Neural cell (in vitro differentiated cells): ENCODE results near the gene KBTBD13. TPM values are rescaled to one million over a fixed set of nuclear protein-coding genes. Genes with fewer than 3 reads are reported as not detected.

Experiments
- H2AFZ ChIP-seq: fragments of 200-600, 300-800 bp; sonication (generic), shearing (Covaris generic); 2 replicates; pipeline ENCODE4 v1.6.0; 2014; ENCODE audit warnings: low read depth, mild to moderate bottlenecking, antibody characterized with exemption, low read length, moderate library complexity
- H3F3A ChIP-seq: fragments of 200-600 bp; shearing (Covaris generic); 2 replicates; pipeline ENCODE4 v1.6.1; 2016; ENCODE audit warnings: mild to moderate bottlenecking, moderate library complexity, mixed read lengths, antibody characterized with exemption, low read length; ENCODE audit not compliant: insufficient read depth, poor library complexity, severe bottlenecking
- H3K27ac ChIP-seq: fragments of 200-600, 300-800 bp; sonication (generic), shearing (Covaris generic); 2 replicates; pipeline ENCODE4 v1.5.1; 2014; ENCODE audit warnings: mild to moderate bottlenecking, low read length, moderate library complexity
- H3K27me3 ChIP-seq: fragments of 300-800, 200-600 bp; sonication (generic), shearing (Covaris generic); 2 replicates; pipeline ENCODE4 v1.6.0; 2014; ENCODE audit warnings: mild to moderate bottlenecking, low read depth, low read length, moderate library complexity; ENCODE audit not compliant: insufficient read depth
- H3K36me3 ChIP-seq: fragments of 300-800, 200-600 bp; sonication (generic), shearing (Covaris generic); 2 replicates; pipeline ENCODE4 v1.5.1; 2014; ENCODE audit warnings: mild to moderate bottlenecking, antibody characterized with exemption, low read length, moderate library complexity; ENCODE audit not compliant: insufficient read depth
- H3K4me2 ChIP-seq: fragments of 300-800, 200-600 bp; sonication (generic), shearing (Covaris generic); 2 replicates; pipeline ENCODE4 v1.6.0; 2014; ENCODE audit warnings: mild to moderate bottlenecking, low read length
- H3K4me3 ChIP-seq: fragments of 300-800, 200-600 bp; sonication (generic), shearing (Covaris generic); 2 replicates; pipeline ENCODE4 v1.5.1; 2014; ENCODE audit warnings: mild to moderate bottlenecking, low read length, moderate library complexity
- H3K79me2 ChIP-seq: fragments of 200-600 bp; shearing (Covaris generic); replicated peaks from 2 replicates; pipeline ENCODE4 v1.6.0; 2014; ENCODE audit warnings: mild to moderate bottlenecking, low read length, moderate library complexity; ENCODE audit not compliant: insufficient read depth
- H3K9ac ChIP-seq: fragments of 300-800, 200-600 bp; sonication (generic), shearing (Covaris generic); 2 replicates; pipeline ENCODE4 v1.6.1; 2016; ENCODE audit warnings: mild to moderate bottlenecking, low read length, mixed read lengths
- H3K9me2 ChIP-seq: fragments of 200-600 bp; shearing (Covaris generic); 2 replicates; pipeline ENCODE4 v1.6.1; 2016; ENCODE audit warnings: mild to moderate bottlenecking, low read length, mixed read lengths; ENCODE audit not compliant: insufficient read depth
- H3K9me3 ChIP-seq: fragments of 200-600, 300-800 bp; sonication (generic), shearing (Covaris generic); 2 replicates; pipeline ENCODE4 v1.6.1; 2016; ENCODE audit warnings: mild to moderate bottlenecking, mixed run types, low read length, moderate library complexity, mixed read lengths
- H4K20me1 ChIP-seq: fragments of 200-600 bp; shearing (Covaris generic); 2 replicates; pipeline ENCODE4 v1.6.1; 2016; ENCODE audit warnings: mild to moderate bottlenecking, mixed run types; ENCODE audit not compliant: insufficient read depth
- CTCF ChIP-seq: fragments of 450-650 bp; IDR thresholded peaks from 2 replicates; pipeline ENCODE4 v1.5.1; 2014; ENCODE audit warnings: antibody characterized with exemption, mild to moderate bottlenecking, moderate library complexity; ENCODE audit not compliant: poor library complexity, severe bottlenecking
- EP300 ChIP-seq: fragments of 450-650 bp; conservative IDR thresholded peaks from 2 replicates; pipeline ENCODE4 v1.6.1; 2014; ENCODE audit warnings: antibody characterized with exemption, mild to moderate bottlenecking, moderate library complexity; ENCODE audit not compliant: poor library complexity, severe bottlenecking
- EZH2 ChIP-seq: fragments of 200-600, 300-800 bp; shearing (Covaris generic), sonication (generic); IDR thresholded peaks from 2 replicates; pipeline ENCODE4 v1.6.1; 2014; ENCODE audit warnings: antibody characterized with exemption, low read length, borderline replicate concordance, mild to moderate bottlenecking; ENCODE audit not compliant: insufficient read depth, poor library complexity, severe bottlenecking
- MXI1 ChIP-seq: fragments of 450-650 bp; conservative IDR thresholded peaks from 2 replicates; pipeline ENCODE4 v1.6.1; 2014; ENCODE audit warnings: antibody characterized with exemption, mild to moderate bottlenecking; ENCODE audit not compliant: poor library complexity, severe bottlenecking
- POLR2AphosphoS5 ChIP-seq: IDR thresholded peaks from 2 replicates; pipeline ENCODE4 v1.6.1; 2012
- RAD21 ChIP-seq: fragments of 450-650 bp; conservative IDR thresholded peaks from 2 replicates; pipeline ENCODE4 v1.6.1; 2014; ENCODE audit warnings: antibody characterized with exemption, mild to moderate bottlenecking, moderate library complexity
- SMC3 ChIP-seq: fragments of 450-650 bp; conservative IDR thresholded peaks from 2 replicates; pipeline ENCODE4 v1.6.1; 2014; ENCODE audit warnings: antibody characterized with exemption, mild to moderate bottlenecking, moderate library complexity; ENCODE audit not compliant: poor library complexity
- TAF1 ChIP-seq: IDR thresholded peaks from 2 replicates; pipeline ENCODE4 v1.6.1; 2012; ENCODE audit warnings: low read depth
- polyA plus RNA-seq: library from polyadenylated mRNA; depleted of rRNA; stranded (reverse); fragments of >200 nt; gene quantifications from 2 replicates; pipeline ENCODE4 v1.2.3, GENCODE V29; 2014
- TF ChIP-seq, protein P1 (sequence below): IDR thresholded peaks from 2 replicates; pipeline ENCODE4 v1.6.1; 2012; ENCODE audit warnings: borderline replicate concordance

KBTBD13 gene
- polyA plus RNA-seq, 1 donor from 2014 or later = not detected

DNA sequence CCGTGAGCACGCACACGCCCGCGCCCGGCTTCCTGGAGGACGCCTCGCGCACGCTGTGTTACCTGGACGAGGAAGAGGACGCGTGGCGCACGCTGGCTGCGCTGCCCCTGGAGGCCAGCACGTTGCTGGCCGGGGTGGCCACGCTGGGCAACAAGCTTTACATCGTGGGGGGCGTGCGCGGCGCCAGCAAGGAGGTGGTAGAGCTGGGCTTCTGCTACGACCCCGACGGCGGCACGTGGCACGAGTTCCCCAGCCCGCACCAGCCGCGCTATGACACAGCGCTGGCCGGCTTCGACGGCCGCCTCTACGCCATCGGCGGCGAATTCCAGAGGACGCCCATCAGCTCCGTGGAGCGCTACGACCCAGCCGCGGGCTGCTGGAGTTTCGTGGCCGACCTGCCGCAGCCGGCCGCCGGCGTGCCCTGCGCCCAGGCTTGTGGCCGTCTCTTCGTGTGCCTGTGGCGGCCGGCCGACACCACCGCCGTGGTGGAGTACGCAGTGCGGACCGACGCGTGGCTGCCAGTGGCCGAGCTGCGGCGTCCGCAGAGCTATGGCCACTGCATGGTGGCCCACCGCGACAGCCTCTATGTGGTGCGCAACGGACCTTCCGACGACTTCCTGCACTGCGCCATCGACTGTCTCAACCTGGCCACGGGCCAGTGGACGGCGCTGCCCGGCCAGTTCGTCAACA lies 890 bp downstream of the KBTBD13 start:
- no peaks in the 10 kb centered on the region for H3F3A ChIP-seq
- no peaks in the 10 kb centered on the region for H3K9me3 ChIP-seq
- H3K9ac ChIP-seq = no peak overlapping the region
- no peaks in the 10 kb centered on the region for H3K36me3 ChIP-seq
- no peak overlapping the region for H2AFZ ChIP-seq
- no peak overlapping the region for H3K4me3 ChIP-seq
- H3K79me2 ChIP-seq = no peaks in the 10 kb centered on the region
- peaks cover 4% of the 10 kb centered on the region for H3K27me3 ChIP-seq
- H4K20me1 ChIP-seq = no peaks in the 10 kb centered on the region
- H3K9me2 ChIP-seq = no peaks in the 10 kb centered on the region
- TF ChIP-seq RAD21 = no peak
- TF ChIP-seq EP300 = no peak
- TF ChIP-seq, protein P1, sequence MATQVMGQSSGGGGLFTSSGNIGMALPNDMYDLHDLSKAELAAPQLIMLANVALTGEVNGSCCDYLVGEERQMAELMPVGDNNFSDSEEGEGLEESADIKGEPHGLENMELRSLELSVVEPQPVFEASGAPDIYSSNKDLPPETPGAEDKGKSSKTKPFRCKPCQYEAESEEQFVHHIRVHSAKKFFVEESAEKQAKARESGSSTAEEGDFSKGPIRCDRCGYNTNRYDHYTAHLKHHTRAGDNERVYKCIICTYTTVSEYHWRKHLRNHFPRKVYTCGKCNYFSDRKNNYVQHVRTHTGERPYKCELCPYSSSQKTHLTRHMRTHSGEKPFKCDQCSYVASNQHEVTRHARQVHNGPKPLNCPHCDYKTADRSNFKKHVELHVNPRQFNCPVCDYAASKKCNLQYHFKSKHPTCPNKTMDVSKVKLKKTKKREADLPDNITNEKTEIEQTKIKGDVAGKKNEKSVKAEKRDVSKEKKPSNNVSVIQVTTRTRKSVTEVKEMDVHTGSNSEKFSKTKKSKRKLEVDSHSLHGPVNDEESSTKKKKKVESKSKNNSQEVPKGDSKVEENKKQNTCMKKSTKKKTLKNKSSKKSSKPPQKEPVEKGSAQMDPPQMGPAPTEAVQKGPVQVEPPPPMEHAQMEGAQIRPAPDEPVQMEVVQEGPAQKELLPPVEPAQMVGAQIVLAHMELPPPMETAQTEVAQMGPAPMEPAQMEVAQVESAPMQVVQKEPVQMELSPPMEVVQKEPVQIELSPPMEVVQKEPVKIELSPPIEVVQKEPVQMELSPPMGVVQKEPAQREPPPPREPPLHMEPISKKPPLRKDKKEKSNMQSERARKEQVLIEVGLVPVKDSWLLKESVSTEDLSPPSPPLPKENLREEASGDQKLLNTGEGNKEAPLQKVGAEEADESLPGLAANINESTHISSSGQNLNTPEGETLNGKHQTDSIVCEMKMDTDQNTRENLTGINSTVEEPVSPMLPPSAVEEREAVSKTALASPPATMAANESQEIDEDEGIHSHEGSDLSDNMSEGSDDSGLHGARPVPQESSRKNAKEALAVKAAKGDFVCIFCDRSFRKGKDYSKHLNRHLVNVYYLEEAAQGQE = no peak
- TF ChIP-seq SMC3 = no peak
- no peak for TF ChIP-seq POLR2AphosphoS5
- no peak for TF ChIP-seq MXI1
- TF ChIP-seq TAF1 = no peak
- TF ChIP-seq EZH2 = no peak
- TF ChIP-seq CTCF = no peak
- no peak overlapping the region for H3K27ac ChIP-seq
- no peak overlapping the region for H3K4me2 ChIP-seq

DNA sequence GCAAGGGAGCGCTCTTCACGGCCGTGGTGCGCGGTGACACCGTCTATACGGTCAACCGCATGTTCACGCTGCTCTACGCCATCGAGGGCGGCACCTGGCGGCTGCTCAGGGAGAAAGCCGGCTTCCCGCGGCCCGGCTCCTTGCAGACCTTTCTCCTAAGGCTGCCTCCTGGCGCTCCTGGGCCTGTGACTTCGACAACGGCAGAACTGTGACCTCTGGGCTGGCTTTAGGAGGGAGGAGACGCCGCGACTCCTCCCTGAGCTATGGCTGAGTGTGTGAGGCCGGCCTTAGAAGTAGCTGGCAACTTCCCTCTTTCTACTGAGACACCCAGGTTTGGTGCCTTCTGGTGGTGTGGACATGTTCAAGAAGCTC lies 1.4 kb downstream of the KBTBD13 start:
- Histone ChIP-seq H2AFZ (no peak overlapping the region), H3K4me2 (no peak overlapping the region)
- TF ChIP-seq EZH2 (no peak), TAF1 (no peak), RAD21 (no peak), POLR2AphosphoS5 (no peak), CTCF (no peak), EP300 (no peak), SMC3 (no peak), MXI1 (no peak)
- TF ChIP-seq, protein P1 = no peak

More for the DNA sequence above, 1.4 kb downstream of the KBTBD13 start:
- Histone ChIP-seq H3K36me3 (no peaks in the 10 kb centered on the region), H3K27me3 (peaks cover 4% of the 10 kb centered on the region), H4K20me1 (no peaks in the 10 kb centered on the region), H3K9me2 (no peaks in the 10 kb centered on the region), H3K9me3 (no peaks in the 10 kb centered on the region), H3K4me3 (no peak overlapping the region), H3K9ac (no peak overlapping the region), H3K27ac (no peak overlapping the region), H3K79me2 (no peaks in the 10 kb centered on the region), H3F3A (no peaks in the 10 kb centered on the region)
